GM19324 (cell line): ENCODE measurements around the gene MYRIP.

ENCODE experiments used
- ATAC-seq: cut with Tn5 transposase; IDR thresholded peaks from one replicate; pipeline ENCODE4 v1.9.1; 2021; ENCODE audit warnings: mild to moderate bottlenecking, moderate library complexity; ENCODE audit not compliant: unreplicated experiment, low FRiP score

Gene MYRIP

DNA sequence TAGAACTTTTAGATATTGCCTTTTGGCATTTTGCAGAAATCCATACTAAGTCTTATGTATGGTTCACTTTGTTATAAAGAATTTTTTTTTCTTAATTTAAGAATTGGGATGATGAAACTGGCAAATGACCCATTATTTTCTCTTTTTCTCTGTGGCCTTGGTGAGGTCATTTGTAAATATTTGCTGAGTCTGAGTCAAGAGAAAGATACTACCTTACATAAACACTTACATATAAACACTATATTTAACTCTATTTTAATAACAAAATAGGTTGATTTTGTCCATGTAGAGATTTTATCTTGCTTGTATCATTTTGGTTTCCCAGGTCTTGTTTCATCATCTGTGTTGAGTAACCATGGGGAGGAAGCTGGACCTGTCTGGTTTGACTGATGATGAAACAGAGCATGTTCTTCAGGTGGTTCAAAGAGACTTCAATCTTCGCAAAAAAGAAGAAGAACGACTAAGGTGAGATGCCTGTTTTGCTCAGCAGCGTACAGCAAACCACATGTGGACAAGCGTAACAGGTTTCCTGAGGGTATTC lies 91.1 kb downstream of the MYRIP start:
- ATAC-seq = no peak

DNA sequence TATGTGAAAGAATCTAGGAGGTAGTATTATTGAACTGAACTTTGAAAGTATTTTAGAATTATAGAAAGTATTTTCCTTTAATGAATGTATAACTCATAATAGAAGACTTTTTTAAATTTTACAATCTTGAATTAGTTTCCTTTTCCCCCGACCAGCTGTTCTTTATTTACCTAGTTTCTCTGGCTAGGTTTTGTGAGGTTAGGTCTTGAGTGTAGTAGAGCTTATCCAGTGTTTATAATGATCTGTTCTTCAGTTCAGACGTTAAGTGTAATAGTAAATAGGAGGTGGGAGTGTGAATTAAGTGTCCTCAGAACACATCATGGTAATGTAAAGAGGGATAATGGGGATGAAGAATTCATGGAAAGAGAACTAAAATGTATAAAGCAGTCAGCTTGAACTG lies 93.8 kb downstream of the MYRIP start:
- ATAC-seq = no peak

DNA sequence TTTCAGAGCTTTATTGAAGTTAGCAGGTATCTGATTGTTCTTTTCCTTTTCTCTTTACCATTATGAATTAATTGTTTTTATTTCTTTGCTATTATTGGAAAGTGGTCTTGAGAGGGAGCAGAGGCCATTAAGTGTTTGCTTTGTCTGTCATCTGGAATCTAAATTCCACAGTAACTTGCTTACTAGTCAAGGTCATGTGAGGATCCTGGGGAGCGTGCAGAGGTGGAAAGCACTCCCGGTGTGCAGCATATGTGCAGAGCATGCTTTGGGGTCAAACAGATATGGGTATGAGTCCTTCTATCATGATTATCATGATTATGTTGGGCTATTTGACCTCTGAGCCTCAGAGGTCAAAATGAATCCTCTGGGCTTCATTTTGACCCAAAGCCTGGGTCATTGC lies 96.4 kb downstream of the MYRIP start:
- no peak for ATAC-seq

DNA sequence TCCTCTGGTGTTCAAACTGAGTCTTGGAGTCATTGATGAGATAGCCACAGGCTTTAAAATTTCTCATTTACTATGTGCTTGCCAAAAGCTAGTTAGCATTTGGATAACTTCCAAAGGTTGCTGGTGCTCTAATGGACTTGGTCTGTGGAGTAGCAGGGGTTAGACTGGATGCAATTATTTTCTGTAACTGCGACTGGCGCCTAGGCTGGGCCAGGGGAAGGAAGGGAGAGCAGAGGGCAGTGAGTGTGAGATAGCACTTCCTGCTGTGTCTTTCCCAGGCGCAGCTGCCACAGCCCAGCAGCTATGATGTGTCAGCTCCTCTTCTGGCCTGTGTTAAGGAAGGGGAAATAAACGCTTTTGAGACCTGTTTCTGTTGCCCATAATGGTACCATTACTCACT lies 98.6 kb downstream of the MYRIP start:
- ATAC-seq = no peak

DNA sequence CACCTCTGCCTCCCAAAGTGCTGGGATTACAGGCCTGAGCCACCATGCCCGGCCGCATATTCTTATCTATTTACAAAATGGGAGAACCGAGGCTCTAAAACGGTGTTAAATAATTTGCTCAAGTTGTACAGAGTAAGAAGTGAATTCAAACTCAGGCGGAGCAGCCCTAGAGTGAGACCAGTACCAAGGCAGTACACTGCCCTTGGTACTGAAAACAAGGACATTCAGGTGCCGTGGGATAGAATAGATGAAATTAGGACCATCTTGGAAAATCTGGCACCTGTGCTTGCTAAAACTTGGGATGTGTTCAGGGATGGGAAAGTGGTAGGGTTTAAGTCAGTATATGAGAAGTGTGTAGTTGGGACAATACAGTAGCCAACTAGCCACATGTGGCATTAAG lies 100.7 kb downstream of the MYRIP start:
- ATAC-seq = no peak

DNA sequence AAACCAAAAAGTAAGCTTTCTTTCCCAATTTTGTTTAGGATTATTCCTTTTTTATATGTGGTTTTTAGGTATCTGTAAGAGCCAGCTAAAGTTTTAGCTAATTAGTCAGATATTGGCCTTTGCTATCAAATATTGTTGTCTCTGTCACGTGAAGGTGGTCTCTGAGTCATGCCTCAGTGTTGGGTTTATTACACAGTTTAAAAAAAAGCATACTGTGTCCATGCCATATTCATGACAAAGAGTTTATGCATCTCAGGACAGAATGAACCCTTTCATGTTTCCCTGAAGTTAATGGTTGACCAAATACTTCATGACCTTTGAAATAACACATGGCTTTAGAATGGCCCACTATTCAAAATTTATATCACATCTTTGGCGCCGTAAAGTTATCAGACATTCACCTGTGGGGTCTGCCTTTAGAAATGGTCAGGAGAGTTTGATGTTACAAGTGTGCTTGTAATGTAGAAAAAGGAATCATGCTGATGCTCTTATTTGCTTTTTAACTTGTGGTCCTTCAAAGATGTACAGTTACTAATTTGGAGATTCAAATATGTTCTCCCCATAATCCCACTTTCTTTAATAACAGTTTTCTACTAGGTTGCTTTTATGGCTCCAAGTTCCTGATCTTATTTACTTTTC lies 101.5 kb downstream of the MYRIP start:
- ATAC-seq = no peak

DNA sequence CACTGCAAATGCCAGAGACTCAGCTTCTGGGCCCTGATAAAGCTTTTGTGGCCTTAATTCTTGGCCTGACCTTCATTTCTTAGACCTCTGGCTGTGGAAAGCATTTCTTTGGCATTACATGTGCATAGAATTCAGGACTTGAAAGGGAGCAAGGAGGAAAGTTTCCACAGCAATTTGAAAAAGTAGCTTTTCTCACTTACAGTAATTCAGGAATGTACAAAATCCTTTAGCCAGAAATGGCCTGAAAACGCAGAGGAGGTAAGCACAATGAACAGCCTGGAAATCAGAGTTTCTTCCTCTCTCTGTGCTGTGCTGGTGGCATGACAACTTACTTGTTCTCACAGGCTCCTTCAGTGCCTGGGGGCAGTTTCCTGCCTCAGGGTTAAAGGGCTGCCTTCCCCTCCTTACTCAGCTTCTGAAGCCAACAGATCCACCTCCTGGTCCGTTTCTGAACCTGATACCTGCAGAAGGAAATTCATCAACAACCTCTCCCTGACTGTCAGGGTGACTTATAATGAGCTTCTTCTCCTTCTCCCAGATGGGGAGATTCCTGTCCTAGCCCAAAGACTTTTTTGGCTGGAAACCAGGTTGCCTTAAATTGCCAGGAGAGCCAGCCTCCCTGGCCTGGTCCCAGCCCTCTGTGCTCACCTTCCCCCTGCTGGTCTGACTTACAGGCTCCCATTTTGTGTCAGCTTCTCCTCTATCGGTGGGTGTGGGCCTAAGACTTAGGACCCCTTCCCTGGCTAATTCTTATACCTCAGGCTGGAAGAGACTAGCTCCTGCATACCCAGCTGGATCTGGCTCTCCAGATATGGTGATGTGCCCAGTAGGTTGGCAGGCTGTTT lies 102.3 kb downstream of the MYRIP start:
- ATAC-seq = no peak

DNA sequence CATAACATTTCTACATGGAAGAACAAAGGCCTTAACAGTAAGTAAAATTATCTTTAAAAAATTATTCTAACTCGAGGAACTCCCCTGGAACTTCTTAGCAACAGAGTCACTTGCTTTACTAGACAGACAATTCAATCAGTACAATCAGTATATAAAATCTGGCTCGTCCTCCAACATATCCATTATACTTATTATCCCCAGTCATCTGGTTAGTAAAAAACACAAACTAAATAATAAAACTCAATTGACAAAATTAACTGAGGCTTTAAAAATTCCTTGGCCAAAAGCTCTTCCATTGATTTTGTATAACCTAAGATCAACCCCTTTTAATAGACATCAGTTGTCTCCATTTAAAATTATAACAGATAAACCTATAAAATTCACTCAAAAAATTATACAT lies 105.6 kb downstream of the MYRIP start:
- ATAC-seq = no peak

DNA sequence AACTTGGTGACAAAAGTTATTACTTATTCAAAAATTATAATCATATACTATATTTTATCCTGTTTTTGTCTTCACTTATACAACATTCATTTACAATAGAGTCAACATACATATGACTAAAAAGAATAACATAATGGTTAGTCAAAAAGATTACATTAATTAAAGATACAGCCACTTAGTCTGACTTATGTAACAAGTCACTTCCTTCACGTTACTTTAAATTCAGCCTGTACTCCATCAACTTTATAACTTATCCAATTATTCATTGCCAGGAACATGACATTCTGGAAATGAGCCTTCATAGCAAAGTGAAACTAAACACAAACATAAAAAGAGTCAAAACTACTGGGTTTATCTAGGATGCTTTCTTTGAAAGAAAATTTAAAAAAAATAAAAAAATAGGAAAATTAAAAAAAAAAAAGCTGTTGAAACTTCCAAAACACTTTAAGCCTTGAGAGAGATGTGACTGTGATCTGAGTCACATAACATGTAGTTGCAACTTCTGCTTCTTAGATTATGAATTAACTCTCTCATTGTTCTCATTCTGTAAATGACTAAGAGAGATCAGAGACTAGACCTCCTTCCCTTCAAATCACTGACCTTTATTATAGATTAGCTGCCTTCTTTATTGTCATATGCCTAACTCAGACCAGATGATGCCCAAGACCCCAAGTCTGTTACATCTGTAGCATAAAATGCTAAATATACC lies 107.8 kb downstream of the MYRIP start:
- no peak for ATAC-seq

DNA sequence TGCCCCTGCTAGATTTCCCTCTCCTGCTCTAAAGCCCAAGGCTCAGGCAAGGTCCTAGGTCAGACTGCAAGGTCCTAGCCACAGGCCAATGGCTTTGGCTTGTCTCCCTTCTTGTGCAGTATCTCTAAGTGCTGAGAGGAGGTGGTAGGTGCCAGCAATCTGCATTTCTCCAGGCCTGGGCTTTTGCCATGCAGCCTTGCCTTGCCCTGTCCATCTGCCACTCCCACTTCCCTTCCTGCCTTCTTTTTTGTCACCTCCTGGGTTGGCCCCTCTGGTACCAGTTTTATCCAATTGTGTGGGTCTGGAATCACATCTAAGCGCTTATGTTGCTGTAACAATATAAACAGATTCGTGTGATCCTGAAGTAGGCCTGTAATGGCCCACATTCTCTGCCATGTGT lies 109.9 kb downstream of the MYRIP start:
- ATAC-seq = no peak

DNA sequence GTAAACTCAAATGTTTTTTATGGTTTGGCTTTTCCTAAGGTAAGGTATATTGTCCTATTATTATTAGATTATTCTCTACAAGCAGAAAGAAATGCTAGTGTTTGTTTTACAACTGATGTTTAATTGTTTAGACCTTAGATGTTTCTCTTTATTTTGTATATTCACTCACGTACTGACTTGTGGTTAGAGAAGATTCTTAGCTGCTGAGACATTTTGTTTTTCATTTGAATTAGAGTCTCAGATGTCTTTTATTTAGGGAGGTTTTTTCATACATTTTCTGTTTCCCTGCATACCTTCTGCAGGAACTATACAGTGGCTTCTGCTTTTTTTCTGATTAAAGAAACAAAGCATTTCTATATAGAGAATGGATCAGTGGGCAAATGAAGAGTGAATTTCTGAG lies 110.9 kb downstream of the MYRIP start:
- ATAC-seq = no peak

DNA sequence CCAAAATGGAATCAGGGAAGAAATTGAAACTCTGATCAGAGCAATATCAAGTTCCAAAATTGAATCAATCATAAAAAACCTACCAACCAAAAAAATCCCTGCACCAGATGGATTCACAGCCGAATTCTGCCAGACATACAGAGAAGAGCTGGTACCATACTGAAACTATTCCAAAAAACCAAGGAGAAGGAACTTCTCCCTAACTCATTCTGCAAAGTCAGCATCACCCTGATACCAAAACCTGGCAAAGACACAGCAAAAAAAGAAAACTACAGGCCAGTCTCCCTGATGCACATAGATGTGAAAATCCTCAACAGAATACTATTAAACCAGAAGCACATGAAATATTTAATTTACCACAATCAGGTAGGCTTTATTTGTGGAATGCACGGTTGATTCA lies 118.1 kb downstream of the MYRIP start:
- ATAC-seq = no peak

DNA sequence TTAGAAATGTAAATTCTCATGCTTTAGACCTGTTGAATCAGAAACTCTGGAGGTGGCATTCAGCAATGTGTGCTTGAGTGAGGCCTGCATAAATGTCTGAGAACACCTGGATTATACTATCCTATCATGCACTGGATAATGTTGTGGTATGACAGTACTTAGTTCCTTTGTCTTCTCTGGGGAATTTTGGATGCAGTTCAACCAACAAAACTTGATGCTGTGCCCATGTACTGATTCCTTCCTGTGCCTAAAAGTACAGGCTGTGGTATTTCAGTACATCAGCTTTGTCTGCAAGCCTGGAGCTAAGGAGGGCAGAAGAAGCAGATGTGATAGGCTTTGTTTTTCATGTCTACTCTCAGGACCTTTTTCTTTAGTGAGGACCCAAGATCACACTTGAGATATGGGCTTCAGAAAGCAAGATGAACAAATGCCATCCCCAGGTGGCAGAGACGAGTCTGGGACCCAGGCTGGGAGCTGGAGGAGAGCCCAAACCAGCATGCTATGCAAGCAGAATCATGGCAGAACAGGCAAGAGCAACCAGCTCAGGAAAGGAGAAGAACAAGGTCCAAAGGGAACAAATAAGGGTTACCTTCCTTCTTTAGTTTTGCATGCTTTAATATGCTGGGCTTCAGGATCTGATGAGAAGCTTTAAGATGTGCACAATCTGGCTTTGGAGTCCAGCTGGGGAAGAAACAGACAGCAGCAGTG lies 124.7 kb downstream of the MYRIP start:
- no peak for ATAC-seq

DNA sequence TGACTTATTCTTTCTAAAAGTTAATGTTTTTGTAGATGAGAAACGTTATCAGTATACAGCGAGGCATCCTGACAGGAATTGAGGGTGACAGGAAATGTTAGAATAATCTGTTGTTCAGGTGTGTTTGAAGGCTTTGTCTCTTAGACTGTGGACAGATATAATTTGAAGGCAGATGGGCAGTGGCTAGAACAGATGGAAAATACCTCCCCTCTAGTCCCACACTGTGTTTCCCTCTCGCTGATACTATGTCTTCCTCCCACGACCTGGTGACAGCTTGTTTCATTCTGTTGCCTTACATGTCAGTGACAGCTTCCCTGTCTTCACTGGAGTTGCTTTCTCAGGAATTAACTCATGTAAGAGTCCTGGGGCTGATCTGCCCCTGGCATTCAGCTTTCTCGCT lies 125.3 kb downstream of the MYRIP start:
- no peak for ATAC-seq

DNA sequence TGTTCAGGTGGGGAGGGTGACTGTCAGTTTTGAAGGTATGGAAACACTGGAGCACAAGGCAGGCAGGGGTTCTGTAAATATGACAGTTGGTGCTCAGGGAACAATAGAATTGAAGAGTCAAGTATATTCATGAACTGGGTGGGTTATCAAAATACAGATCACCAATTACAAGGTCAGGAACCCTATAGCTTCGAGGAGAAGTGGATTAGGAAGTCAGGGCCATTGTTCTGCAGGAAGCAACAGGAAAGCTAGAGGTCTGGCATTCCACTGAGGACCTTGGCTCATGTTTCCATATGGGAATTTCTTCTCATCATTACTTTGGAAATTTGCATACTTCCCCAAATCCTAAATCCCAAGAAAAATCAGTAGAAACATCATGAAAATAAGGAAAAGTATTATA lies 125.9 kb downstream of the MYRIP start:
- no peak for ATAC-seq

DNA sequence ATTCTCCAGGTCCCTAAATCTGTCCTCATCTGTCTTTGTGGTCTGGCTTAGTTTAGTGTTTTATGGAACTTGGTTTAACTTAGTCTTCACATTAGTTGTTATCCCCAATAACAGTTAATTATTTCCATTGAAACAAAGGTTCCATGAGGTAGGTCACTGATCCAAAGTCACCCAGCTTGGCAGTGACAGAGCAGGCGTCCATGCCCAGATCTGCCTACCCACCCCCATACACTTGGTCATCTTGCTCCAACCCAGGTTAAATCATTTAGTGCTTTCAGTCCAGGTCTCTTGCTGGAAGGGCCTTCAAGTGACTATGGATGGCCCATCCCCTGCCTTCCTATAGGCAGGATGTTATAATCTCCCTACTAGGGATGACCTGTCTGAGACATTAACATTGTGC lies 127.4 kb downstream of the MYRIP start:
- ATAC-seq = no peak

DNA sequence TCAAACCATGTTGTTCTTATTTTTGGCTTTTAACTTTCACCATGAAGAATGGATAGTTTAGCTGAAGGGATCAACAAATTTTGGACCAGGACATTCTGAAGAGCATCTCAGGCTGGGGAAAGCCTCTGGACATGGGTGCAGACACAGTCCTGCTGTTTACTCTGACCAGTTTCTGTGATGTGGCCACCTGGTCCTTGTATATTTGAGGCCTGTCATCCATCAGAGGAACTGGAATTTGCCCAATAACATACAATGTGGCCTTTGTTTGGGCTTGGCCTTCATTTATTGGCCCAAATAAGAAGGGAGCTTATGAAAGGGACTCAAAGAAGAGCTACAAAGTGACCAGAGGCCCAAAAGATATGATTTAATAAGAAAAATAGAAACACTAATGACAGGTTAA lies 127.9 kb downstream of the MYRIP start:
- no peak for ATAC-seq

DNA sequence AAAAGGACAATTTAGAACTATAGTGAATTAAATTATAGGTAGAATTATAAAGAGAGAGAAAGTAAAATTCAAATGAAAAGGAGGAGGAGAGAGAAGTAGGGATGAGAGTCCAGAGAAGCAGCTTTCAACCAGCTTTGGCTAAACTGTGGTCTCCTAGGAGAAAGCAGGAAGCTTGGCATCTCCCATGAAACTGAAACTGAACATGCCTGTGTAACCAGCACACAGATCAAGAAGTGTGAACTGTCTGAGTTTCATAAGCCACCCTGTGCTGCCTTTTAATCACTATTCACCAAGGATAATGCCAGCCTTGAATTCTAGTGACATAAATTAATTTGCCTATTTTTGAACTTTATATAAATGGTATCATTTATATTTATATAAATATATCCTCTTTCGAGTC lies 128.5 kb downstream of the MYRIP start:
- peak; percentile 56 for ATAC-seq

DNA sequence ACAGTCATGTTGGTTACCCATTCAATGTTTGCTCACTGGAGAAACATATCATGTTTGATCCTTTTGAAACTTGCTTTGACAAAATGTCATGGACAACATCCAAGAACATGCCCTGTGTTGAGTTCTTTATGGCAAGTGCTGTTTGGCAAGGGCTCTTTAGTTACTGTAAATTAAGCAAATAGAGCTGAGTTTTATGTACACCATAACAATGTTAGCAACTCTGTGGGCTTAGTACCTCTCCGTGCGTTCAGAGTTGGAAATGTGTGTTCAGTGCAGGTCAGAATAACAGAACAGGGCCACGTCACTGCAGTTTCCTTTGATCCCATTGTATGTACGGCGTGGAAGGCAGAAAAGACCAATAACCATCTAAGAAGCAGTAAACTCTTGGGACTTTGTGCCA lies 132.5 kb downstream of the MYRIP start:
- ATAC-seq = no peak

DNA sequence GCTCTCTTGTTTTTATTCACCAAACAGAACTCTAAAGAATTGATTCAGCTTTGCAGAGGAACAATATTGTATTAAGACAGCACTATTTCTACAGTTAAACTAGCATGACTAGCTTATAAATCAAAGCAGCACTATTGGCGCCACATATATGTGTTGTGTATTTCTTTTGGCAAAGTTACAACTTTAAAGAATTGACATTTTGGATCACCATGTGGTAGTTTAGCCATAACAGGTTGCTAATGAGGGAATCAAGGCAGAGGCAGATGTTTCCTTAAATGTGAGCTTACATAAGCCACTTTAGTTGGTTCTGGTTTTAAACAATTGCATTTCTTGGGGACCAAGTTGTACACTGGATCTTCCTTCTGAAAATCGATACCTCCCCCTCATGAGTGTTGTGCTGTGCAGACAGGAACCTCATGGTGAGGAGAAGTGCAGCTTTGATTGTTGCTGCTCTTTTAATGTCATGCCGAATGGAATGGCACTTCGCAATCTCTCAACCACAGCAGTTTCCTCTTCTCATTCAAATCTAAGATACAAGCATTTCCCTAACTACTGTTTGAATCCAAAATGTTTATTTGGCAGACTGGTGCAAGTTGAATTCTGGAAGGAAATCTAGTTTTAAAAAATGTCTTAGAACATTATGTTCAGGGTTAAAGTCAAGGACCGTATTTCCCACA lies 151.2 kb downstream of the MYRIP start:
- no peak for ATAC-seq
